Upper lobe of left lung (tissue), 4 donors: ENCODE results near the gene SFRP2.

Source experiments
- POLR2A ChIP-seq, 4 donors: fragments of 450-650 bp; IDR thresholded peaks; one replicate each; pipeline ENCODE4 v1.5.1; 2016 to 2017; ENCODE audit warnings: antibody characterized with exemption in 4 of 4, mild to moderate bottlenecking in 2 of 4
- POLR2AphosphoS5 ChIP-seq, 2 donors: sonication (generic); formaldehyde crosslinking; IDR thresholded peaks; one replicate each; pipeline ENCODE4 v1.5.1; 2017; ENCODE audit warnings: antibody characterized with exemption in 2 of 2
- TF ChIP-seq, protein P1 (sequence below), 6 experiments: fragments of 450-650 bp in 4 of 6; fragments of 200-600 bp in 2 of 6; sonication (generic) in 2 of 6; IDR thresholded peaks; one replicate each; pipeline ENCODE4 v1.5.1; 2016 to 2019; ENCODE audit warnings: antibody characterized with exemption in 6 of 6

DNA sequence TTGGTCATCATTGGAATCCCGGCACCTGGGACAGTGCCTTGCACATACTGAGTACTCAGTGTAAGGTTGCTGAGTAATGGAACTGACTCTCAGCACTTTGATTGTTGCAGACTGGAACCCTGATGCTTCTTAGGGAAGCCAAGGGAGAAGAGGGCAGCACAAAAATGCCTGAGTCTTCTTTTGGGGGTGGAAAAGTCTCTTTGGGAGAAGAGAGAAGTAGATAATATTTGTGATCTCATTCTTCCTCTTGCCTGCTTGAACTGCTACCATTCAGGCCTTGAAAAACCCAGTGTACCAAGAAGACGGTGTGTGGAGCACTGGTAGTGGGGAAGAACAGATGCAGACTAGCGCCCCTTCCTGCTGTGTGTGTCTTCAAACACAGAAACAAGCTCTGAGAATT lies 12.3 kb downstream of the SFRP2 start:
- TF ChIP-seq, protein P1, sequence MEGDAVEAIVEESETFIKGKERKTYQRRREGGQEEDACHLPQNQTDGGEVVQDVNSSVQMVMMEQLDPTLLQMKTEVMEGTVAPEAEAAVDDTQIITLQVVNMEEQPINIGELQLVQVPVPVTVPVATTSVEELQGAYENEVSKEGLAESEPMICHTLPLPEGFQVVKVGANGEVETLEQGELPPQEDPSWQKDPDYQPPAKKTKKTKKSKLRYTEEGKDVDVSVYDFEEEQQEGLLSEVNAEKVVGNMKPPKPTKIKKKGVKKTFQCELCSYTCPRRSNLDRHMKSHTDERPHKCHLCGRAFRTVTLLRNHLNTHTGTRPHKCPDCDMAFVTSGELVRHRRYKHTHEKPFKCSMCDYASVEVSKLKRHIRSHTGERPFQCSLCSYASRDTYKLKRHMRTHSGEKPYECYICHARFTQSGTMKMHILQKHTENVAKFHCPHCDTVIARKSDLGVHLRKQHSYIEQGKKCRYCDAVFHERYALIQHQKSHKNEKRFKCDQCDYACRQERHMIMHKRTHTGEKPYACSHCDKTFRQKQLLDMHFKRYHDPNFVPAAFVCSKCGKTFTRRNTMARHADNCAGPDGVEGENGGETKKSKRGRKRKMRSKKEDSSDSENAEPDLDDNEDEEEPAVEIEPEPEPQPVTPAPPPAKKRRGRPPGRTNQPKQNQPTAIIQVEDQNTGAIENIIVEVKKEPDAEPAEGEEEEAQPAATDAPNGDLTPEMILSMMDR (IDR thresholded peaks at IDR 0.05) = no peak
- TF ChIP-seq POLR2A (IDR thresholded peaks at IDR 0.05) (no peak), POLR2AphosphoS5 (IDR thresholded peaks at IDR 0.05) (no peak)
